DND-41 (cell line): ENCODE data around the gene EPC2.

ENCODE experiments used
- CTCF ChIP-seq: IDR thresholded peaks from 2 replicates; pipeline ENCODE4 v1.5.1; 2012; ENCODE audit warnings: borderline replicate concordance, low read length, moderate library complexity, mild to moderate bottlenecking; ENCODE audit not compliant: poor library complexity, severe bottlenecking; ENCODE audit errors: extremely low read depth
- EZH2 ChIP-seq: IDR thresholded peaks from 3 replicates; pipeline ENCODE4 v1.6.1; 2012; ENCODE audit warnings: borderline replicate concordance, low read depth, mild to moderate bottlenecking, moderate library complexity, low read length, inconsistent platforms; ENCODE audit not compliant: severe bottlenecking

- TF ChIP-seq CTCF = no peak
- no peak for TF ChIP-seq EZH2
Measured at GRCh38 chr2:148814143-148814859, 169.8 kb downstream of the EPC2 start.
